Suprapubic skin (tissue), 4 donors: ENCODE data around the gene GYPC. TPM values are rescaled to one million over a fixed set of nuclear protein-coding genes. Genes with fewer than 3 reads are reported as not detected.

Experiments
- DNase-seq, 2 donors: peaks; one replicate each; pipeline ENCODE4 v3.0.0-alpha.2; 2019; ENCODE audit warnings: low spot score in 2 of 2
- H3K27ac ChIP-seq: fragments of 200-600 bp; sonication (generic); one replicate; pipeline ENCODE4 v1.5.1; 2019
- H3K27me3 ChIP-seq: fragments of 200-600 bp; sonication (generic); one replicate; pipeline ENCODE4 v1.5.1; 2019
- H3K36me3 ChIP-seq: fragments of 200-600 bp; sonication (generic); one replicate; pipeline ENCODE4 v1.5.1; 2019
- H3K4me1 ChIP-seq: fragments of 200-600 bp; sonication (generic); one replicate; pipeline ENCODE4 v1.5.1; 2019
- H3K4me3 ChIP-seq: fragments of 200-600 bp; sonication (generic); one replicate; pipeline ENCODE4 v1.5.1; 2019; ENCODE audit warnings: mild to moderate bottlenecking
- H3K9me3 ChIP-seq: fragments of 200-600 bp; sonication (generic); one replicate; pipeline ENCODE4 v1.5.1; 2019
- CTCF ChIP-seq, 2 donors: fragments of 200-600 bp in 1 of 2; fragments of 450-650 bp in 1 of 2; sonication (generic) in 1 of 2; IDR thresholded peaks; one replicate each; pipeline ENCODE4 v1.5.1; 2016 to 2019; ENCODE audit warnings: antibody characterized with exemption in 2 of 2, mild to moderate bottlenecking in 1 of 2, moderate library complexity in 1 of 2
- EP300 ChIP-seq: sonication (generic); formaldehyde crosslinking; IDR thresholded peaks from one replicate; pipeline ENCODE4 v1.6.1; 2017; ENCODE audit warnings: antibody characterized with exemption
- POLR2A ChIP-seq, 2 donors: fragments of 450-650 bp; IDR thresholded peaks; one replicate each; pipeline ENCODE4 v1.6.1; 2017; ENCODE audit warnings: antibody characterized with exemption in 2 of 2, mild to moderate bottlenecking in 2 of 2, moderate library complexity in 2 of 2
- POLR2AphosphoS5 ChIP-seq, 3 donors: sonication (generic); formaldehyde crosslinking; IDR thresholded peaks; one replicate each; pipeline ENCODE4 v1.6.1; 2017; ENCODE audit warnings: antibody characterized with exemption in 3 of 3
- WGBS: methylation state at CpG from one replicate; pipeline ENCODE4 v1.1.5; 2018; 5-methylcytosine and 5-hydroxymethylcytosine counted together
- total RNA-seq, 4 donors: library from RNA; depleted of rRNA; stranded (reverse); fragments of >200 nt; gene quantifications; one replicate each; pipeline ENCODE4 v1.1.0, GENCODE V29; 2016

The GYPC gene
- total RNA-seq, 4 donors from 2014 or later, result 21.3 to 43.7 (median 32.1) TPM

GRCh38 chr2:126660971-126661370 lies 5.0 kb downstream of the GYPC start:
- no peak overlapping the region for H3K4me3 ChIP-seq
- DNase-seq, result no peak
- no peak overlapping the region for H3K27ac ChIP-seq
- TF ChIP-seq EP300, result no peak
- TF ChIP-seq POLR2A (IDR thresholded peaks at IDR 0.05), result no peak
- no peak for TF ChIP-seq CTCF (IDR thresholded peaks at IDR 0.05)
- no peak for TF ChIP-seq POLR2AphosphoS5 (IDR thresholded peaks at IDR 0.05)
- no peaks in the 10 kb centered on the region for H3K36me3 ChIP-seq
- no peaks in the 10 kb centered on the region for H3K27me3 ChIP-seq
- H3K9me3 ChIP-seq, result no peaks in the 10 kb centered on the region
- 87% methylated on average over 6 of the region's 7 CpGs for WGBS
- H3K4me1 ChIP-seq, result peaks cover 60% of the 10 kb centered on the region

GRCh38 chr2:126661702-126662500 lies 5.9 kb downstream of the GYPC start:
- Histone ChIP-seq H3K4me3 (no peak overlapping the region), H3K4me1 (peaks cover 60% of the 10 kb centered on the region), H3K27me3 (no peaks in the 10 kb centered on the region), H3K9me3 (no peaks in the 10 kb centered on the region), H3K36me3 (no peaks in the 10 kb centered on the region), H3K27ac (no peak overlapping the region)
- TF ChIP-seq POLR2AphosphoS5 (IDR thresholded peaks at IDR 0.05) (no peak), POLR2A (IDR thresholded peaks at IDR 0.05) (no peak), CTCF (IDR thresholded peaks at IDR 0.05) (no peak), EP300 (no peak)
- 84% methylated on average over 10 of the region's 10 CpGs for WGBS
- DNase-seq, result no peak

- Histone ChIP-seq H3K9me3 (no peaks in the 10 kb centered on the region), H3K36me3 (no peaks in the 10 kb centered on the region), H3K27me3 (no peaks in the 10 kb centered on the region), H3K4me1 (peaks cover 53% of the 10 kb centered on the region), H3K27ac (no peak overlapping the region), H3K4me3 (no peak overlapping the region)
- TF ChIP-seq POLR2A (IDR thresholded peaks at IDR 0.05), result no peak
- WGBS, result 80% methylated on average over 7 of the region's 7 CpGs
- DNase-seq, result no peak
Observed at GRCh38 chr2:126662621-126663020, 6.7 kb downstream of the GYPC start.

- TF ChIP-seq POLR2A (IDR thresholded peaks at IDR 0.05), result no peak
- no peak for TF ChIP-seq EP300
- no peak for TF ChIP-seq POLR2AphosphoS5 (IDR thresholded peaks at IDR 0.05)
- TF ChIP-seq CTCF (IDR thresholded peaks at IDR 0.05), result no peak
- Histone ChIP-seq H3K27me3 (no peaks in the 10 kb centered on the region), H3K4me3 (no peak overlapping the region), H3K4me1 (peaks cover 46% of the 10 kb centered on the region), H3K36me3 (no peaks in the 10 kb centered on the region), H3K9me3 (no peaks in the 10 kb centered on the region), H3K27ac (no peak overlapping the region)
- 87% methylated on average over 13 of the region's 13 CpGs for WGBS
- no peak for DNase-seq
Observed at GRCh38 chr2:126663184-126663963, 7.4 kb downstream of the GYPC start.

- H3K27ac ChIP-seq, result no peak overlapping the region
- 62% methylated on average over 3 of the region's 3 CpGs for WGBS
Observed at GRCh38 chr2:126664234-126664633, 8.3 kb downstream of the GYPC start.

More at GRCh38 chr2:126664234-126664633, 8.3 kb downstream of the GYPC start:
- peaks cover 38% of the 10 kb centered on the region for H3K4me1 ChIP-seq
- no peaks in the 10 kb centered on the region for H3K36me3 ChIP-seq
- TF ChIP-seq EP300, result no peak
- no peak for TF ChIP-seq CTCF (IDR thresholded peaks at IDR 0.05)
- no peak for TF ChIP-seq POLR2AphosphoS5 (IDR thresholded peaks at IDR 0.05)
- no peak for TF ChIP-seq POLR2A (IDR thresholded peaks at IDR 0.05)
- no peaks in the 10 kb centered on the region for H3K27me3 ChIP-seq
- H3K9me3 ChIP-seq, result no peaks in the 10 kb centered on the region
- DNase-seq, result peak in 1 of 2 donors; percentile 5
- H3K4me3 ChIP-seq, result no peak overlapping the region
